Common myeloid progenitor, CD34-positive (primary cell): ENCODE results near the gene POMGNT1.
A peak's percentile ranks its signal among the peaks of the same experiment; 100 is the strongest.

Experiments used
- CTCF ChIA-PET: fragments of 350-600 bp; sonication (Branson Sonifier 250); formaldehyde crosslinking; loops from one replicate; lab custom pipeline; 2021; ENCODE audit warnings: antibody characterized with exemption; lab: Charles Lee
- POLR2A ChIA-PET: fragments of 350-600 bp; sonication (Branson Sonifier 250); formaldehyde crosslinking; loops from one replicate; lab custom pipeline; 2021; ENCODE audit warnings: antibody characterized with exemption; lab: Charles Lee
- DNase-seq, 3 donors: peaks; one replicate each; pipeline versions ENCODE4 v3.0.0 to v3.0.0-alpha.2; 2013
- H3K27ac ChIP-seq, 2 experiments: 1 replicate in 1 of 2; 2 replicates in 1 of 2; pipeline ENCODE4 v1.7.0; 2013; ENCODE audit warnings: inconsistent platforms in 2 of 2, low read length in 2 of 2, mild to moderate bottlenecking in 2 of 2, low read depth in 1 of 2, moderate library complexity in 1 of 2; ENCODE audit not compliant: severe bottlenecking in 2 of 2, insufficient read depth in 1 of 2, poor library complexity in 1 of 2
- H3K27me3 ChIP-seq, 5 experiments: replicated peaks in 2 of 5; 1 replicate in 3 of 5; 2 replicates in 2 of 5; pipeline versions ENCODE4 v1.6.1 to v1.7.0; 2013; ENCODE audit warnings: low read length in 4 of 5, mild to moderate bottlenecking in 2 of 5, moderate library complexity in 2 of 5, inconsistent platforms in 1 of 5; ENCODE audit not compliant: insufficient read depth in 5 of 5, control insufficient read depth in 4 of 5
- H3K36me3 ChIP-seq, 4 experiments: 1 replicate in 2 of 4; 2 replicates in 2 of 4; pipeline versions ENCODE4 v1.6.1 to v1.7.0; 2013; ENCODE audit warnings: low read length in 3 of 4, control low read depth in 1 of 4, mild to moderate bottlenecking in 1 of 4; ENCODE audit not compliant: control insufficient read depth in 4 of 4, insufficient read depth in 4 of 4
- H3K4me1 ChIP-seq, 4 experiments: 1 replicate in 3 of 4; 2 replicates in 1 of 4; pipeline versions ENCODE4 v1.6.1 to v1.7.1; 2013; ENCODE audit warnings: low read length in 3 of 4, mild to moderate bottlenecking in 3 of 4, control low read depth in 1 of 4, inconsistent platforms in 1 of 4, moderate library complexity in 1 of 4; ENCODE audit not compliant: control insufficient read depth in 4 of 4, insufficient read depth in 4 of 4; ENCODE audit errors: control extremely low read depth in 1 of 4
- H3K4me3 ChIP-seq, 7 experiments: 1 replicate in 4 of 7; 2 replicates in 3 of 7; pipeline versions ENCODE4 v1.5.1 to v1.7.0; 2013; ENCODE audit warnings: mild to moderate bottlenecking in 7 of 7, low read length in 6 of 7, moderate library complexity in 6 of 7, inconsistent platforms in 2 of 7, low read depth in 2 of 7, control low read depth in 1 of 7; ENCODE audit not compliant: insufficient read depth in 4 of 7, control insufficient read depth in 1 of 7; ENCODE audit errors: extremely low read depth in 1 of 7
- H3K9me3 ChIP-seq, 5 experiments: 1 replicate in 4 of 5; 2 replicates in 1 of 5; pipeline versions ENCODE4 v1.6.1 to v1.7.1; 2013; ENCODE audit warnings: low read length in 4 of 5, mild to moderate bottlenecking in 2 of 5, inconsistent platforms in 1 of 5, low read depth in 1 of 5, moderate library complexity in 1 of 5; ENCODE audit not compliant: control insufficient read depth in 4 of 5, insufficient read depth in 2 of 5; ENCODE audit errors: control extremely low read depth in 1 of 5
- WGBS: methylation state at CpG from one replicate; pipeline ENCODE4 v1.1.5; 2013; ENCODE audit not compliant: insufficient coverage; 5-methylcytosine and 5-hydroxymethylcytosine counted together

POMGNT1 gene

DNA sequence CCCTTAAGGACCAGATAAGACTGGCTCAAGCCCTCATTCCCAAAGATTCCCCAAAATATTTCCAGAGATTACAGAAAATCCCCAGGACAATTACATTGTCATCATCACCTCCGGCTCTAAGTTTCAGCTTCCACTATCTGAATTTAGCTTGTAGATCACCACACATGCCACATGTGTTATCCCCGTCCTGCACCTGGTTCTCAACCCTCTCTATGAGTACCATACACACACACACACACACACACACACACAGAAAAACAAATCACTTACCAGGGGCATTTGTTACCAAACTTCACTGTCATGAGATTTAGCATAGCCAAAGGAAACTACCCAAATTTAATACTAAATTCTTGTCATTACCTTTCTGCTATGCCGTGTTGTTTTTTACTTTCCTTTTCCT lies 38.7 kb downstream of the POMGNT1 start:
- no peaks in the 10 kb centered on the region for H3K4me1 ChIP-seq
- ChIA-PET POLR2A (no interaction called here), CTCF (interaction anchor here (1.5 kb wide), 1 partner anchor 11 kb away, joined by 3 read pairs; no protein-coding TSS in a partner anchor)
- peaks cover 0 to 2% (median 0%) of the 10 kb centered on the region in 5 experiments for H3K27me3 ChIP-seq
- peak in 1 of 3 donors; percentile 44 for DNase-seq
- no peaks in the 10 kb centered on the region for H3K9me3 ChIP-seq
- no peak overlapping the region for H3K4me3 ChIP-seq
- no peak overlapping the region for H3K27ac ChIP-seq
- H3K36me3 ChIP-seq: no peaks in the 10 kb centered on the region
- 83% methylated on average over 3 of the region's 3 CpGs for WGBS

DNA sequence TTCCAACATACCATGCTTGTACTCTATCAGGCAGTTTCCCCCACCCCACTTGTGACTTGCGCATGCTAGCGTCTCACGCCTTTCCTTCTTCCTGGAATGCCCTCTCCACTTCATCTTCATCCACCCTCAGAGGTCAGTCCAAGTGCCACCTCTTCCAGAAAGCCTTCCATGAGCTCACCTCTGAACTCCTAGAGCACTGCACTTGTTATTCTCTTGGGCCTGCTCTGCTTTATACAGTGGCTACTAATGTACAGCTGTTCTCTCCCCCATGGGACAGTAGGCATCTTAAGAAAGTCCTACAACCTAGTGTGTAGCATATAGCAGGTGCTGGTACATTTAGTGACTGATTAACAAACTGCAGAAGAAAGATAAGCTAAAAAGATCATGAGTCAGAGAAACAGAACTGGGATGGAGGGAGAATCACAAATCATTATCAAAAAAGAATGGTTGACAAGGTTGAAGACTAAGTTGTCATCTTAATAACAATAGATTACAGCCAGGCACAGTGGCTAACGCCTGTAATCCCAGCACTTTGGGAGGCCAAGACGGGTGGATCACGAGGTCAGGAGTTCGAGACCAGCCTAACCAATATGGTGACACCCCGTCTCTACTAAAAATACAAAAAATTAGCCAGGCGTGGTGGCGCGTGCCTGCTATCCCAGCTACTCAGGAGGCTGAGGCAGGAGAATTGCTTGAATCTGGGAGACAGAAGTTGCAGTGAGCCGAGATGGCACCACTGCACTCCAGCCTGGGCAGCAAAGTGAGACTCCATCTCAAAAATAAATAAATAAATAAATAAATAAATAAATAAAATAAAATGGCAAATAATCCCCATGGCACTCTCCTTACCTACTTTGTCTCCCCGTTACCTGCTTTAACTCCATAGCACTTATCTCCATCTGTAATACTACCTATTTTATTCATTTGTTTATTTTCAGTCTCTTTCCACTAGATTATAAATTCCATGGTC lies 39.6 kb downstream of the POMGNT1 start:
- H3K27ac ChIP-seq: no peak overlapping the region
- H3K9me3 ChIP-seq: no peaks in the 10 kb centered on the region
- H3K4me1 ChIP-seq: no peaks in the 10 kb centered on the region
- 96% methylated on average over 9 of the region's 13 CpGs for WGBS
- ChIA-PET CTCF (interaction anchor here (1.8 kb wide), 1 partner anchor 8 kb away, joined by 4 read pairs; no protein-coding TSS in a partner anchor), POLR2A (interaction anchor here (1.1 kb wide), 1 partner anchor 8 kb away, joined by 3 read pairs; no protein-coding TSS in a partner anchor)
- no peak overlapping the region for H3K4me3 ChIP-seq
- no peaks in the 10 kb centered on the region for H3K36me3 ChIP-seq
- peak in 2 of 3 donors; percentile 18 to 36 for DNase-seq
- H3K27me3 ChIP-seq: peaks cover 0 to 2% (median 0%) of the 10 kb centered on the region in 5 experiments

DNA sequence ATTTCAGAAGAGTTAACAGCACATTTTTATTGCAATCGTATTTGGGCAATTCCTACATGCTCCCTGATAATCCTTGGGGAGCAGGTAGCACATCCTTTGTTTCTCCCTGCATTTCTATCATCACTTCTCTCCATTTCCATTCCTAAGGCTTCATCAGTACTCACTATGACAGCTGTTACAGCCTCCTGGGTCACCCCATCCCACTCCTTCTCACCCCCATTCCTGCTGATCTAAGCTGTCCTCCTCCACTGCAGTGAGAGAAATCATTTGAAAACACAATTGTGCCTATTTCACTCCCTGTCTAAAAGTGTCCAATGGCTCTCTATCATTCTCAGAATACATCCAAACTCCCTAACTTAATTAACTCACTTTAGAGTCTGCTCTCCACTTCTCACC lies 40.3 kb downstream of the POMGNT1 start:
- 100% methylated on average over 1 of the region's 1 CpG for WGBS
- Histone ChIP-seq H3K4me3 (no peak overlapping the region), H3K27ac (no peak overlapping the region), H3K9me3 (no peaks in the 10 kb centered on the region), H3K36me3 (no peaks in the 10 kb centered on the region), H3K27me3 (peaks cover 0 to 2% (median 0%) of the 10 kb centered on the region in 5 experiments), H3K4me1 (no peaks in the 10 kb centered on the region)
- no peak for DNase-seq
- ChIA-PET CTCF (interaction anchor here (1.8 kb wide), 1 partner anchor 9 kb away, joined by 4 read pairs; no protein-coding TSS in a partner anchor), POLR2A (interaction anchor here (1.1 kb wide), 1 partner anchor 9 kb away, joined by 3 read pairs; no protein-coding TSS in a partner anchor)

DNA sequence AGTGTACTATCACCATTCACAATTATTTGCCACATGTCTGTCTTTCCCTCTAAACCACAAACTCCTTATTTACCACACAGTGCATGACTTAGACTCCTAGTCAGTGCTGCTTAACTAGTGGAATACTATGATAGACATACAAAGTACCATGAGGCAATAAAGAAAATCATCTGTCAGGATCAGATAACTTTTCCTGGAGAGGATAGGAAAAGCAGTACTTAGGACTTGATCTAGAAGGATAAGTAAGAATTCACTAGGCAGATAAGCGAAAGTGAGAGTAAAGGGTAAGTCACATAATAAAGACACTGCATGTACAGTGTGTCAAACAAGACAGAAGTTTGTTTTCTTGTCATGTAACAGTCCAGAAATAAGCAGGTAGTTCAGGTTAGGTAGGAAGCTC lies 44.5 kb downstream of the POMGNT1 start:
- no peak overlapping the region for H3K27ac ChIP-seq
- H3K4me3 ChIP-seq: no peak overlapping the region
- no peak for DNase-seq
- H3K36me3 ChIP-seq: no peaks in the 10 kb centered on the region
- no peaks in the 10 kb centered on the region for H3K27me3 ChIP-seq
- no peaks in the 10 kb centered on the region for H3K9me3 ChIP-seq
- WGBS: 86% methylated on average over 1 of the region's 1 CpG
- H3K4me1 ChIP-seq: no peaks in the 10 kb centered on the region
- ChIA-PET POLR2A (no interaction called here), CTCF (no interaction called here)

DNA sequence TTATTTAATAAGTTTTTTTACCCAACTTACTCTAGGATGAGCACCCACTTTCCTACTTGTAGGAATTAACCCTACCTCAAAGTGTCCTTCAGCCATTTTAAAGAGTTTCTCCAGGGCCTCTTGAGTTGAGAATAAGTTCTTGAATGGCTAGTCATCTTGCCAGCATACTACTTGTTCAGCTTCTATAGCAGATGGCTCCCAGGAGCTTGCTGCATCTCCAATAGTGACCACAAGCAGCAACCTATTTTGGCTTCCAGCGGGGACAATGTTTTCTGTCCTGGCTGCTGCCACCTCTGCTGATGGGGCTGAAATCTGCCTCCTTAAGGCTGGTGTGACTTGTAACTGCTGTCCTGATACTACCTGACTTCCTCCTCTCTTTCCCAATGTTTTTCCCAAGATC lies 45.0 kb downstream of the POMGNT1 start:
- POLR2A ChIA-PET: no interaction called here
- DNase-seq: no peak
- Histone ChIP-seq H3K9me3 (no peaks in the 10 kb centered on the region), H3K36me3 (no peaks in the 10 kb centered on the region), H3K4me1 (no peaks in the 10 kb centered on the region), H3K27me3 (peaks cover 0 to 2% (median 0%) of the 10 kb centered on the region in 5 experiments), H3K4me3 (no peak overlapping the region), H3K27ac (no peak overlapping the region)
- CTCF ChIA-PET: no interaction called here
- 100% methylated on average over 1 of the region's 1 CpG for WGBS

DNA sequence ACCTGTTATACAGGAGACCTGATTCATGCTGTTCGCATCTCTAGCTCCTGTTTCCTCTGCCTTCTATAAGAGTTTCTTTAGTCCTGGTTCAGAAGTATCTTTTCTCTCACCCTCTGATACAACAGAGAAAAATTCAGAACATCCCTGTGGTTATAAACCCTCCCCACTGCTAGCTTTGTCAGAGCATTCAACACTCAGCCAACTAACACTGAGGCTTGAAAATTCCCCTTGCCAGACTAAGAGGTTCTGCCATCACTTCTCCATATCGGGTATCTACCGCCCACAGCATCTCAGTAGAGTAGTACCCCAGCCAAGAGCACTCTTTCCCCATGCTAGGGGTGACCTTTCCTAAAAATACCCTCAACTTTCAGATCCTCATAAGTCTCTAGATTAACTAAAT lies 46.2 kb downstream of the POMGNT1 start:
- DNase-seq: no peak
- no peaks in the 10 kb centered on the region for H3K9me3 ChIP-seq
- H3K36me3 ChIP-seq: no peaks in the 10 kb centered on the region
- H3K27ac ChIP-seq: no peak overlapping the region
- ChIA-PET POLR2A (no interaction called here), CTCF (no interaction called here)
- peaks cover 0 to 2% (median 0%) of the 10 kb centered on the region in 5 experiments for H3K27me3 ChIP-seq
- 100% methylated on average over 3 of the region's 3 CpGs for WGBS
- H3K4me3 ChIP-seq: no peak overlapping the region
- no peaks in the 10 kb centered on the region for H3K4me1 ChIP-seq

DNA sequence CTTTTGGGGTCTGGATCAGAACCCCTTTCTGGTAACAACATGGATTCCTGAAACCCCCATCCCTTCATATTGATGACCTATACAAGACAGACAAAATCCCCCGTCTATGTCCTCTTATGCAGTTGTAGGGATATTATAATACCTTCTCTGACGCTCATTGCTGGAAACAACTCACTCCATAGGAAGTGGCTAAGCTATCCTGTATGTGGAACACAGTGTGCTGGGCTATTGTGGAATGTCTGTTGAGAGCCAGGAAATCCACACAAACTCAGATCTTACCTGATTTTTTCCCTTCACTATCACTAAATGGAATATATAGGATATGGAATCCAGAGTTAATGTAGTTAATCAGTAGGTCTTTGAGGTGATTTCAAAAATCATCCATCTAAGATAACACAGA lies 48.1 kb downstream of the POMGNT1 start:
- Histone ChIP-seq H3K4me1 (no peaks in the 10 kb centered on the region), H3K4me3 (no peak overlapping the region), H3K27me3 (peaks cover 0 to 6% (median 0%) of the 10 kb centered on the region in 5 experiments), H3K36me3 (no peaks in the 10 kb centered on the region), H3K27ac (no peak overlapping the region), H3K9me3 (no peaks in the 10 kb centered on the region)
- POLR2A ChIA-PET: no interaction called here
- no CpG with 5 or more reads among the region's 2 CpGs for WGBS
- CTCF ChIA-PET: no interaction called here
- DNase-seq: no peak
